GM21723 (cell line): ENCODE results near the gene STH.

Experiments
- ATAC-seq: cut with Tn5 transposase; IDR thresholded peaks from one replicate; pipeline ENCODE4 v1.9.1; 2021; ENCODE audit warnings: mild to moderate bottlenecking, moderate library complexity; ENCODE audit not compliant: unreplicated experiment

Gene STH

GRCh38 chr17:45966606-45967280, 32.3 kb upstream of the STH start:
- no peak for ATAC-seq

GRCh38 chr17:45967378-45967777, 31.7 kb upstream of the STH start:
- no peak for ATAC-seq

GRCh38 chr17:45968732-45969131, 30.3 kb upstream of the STH start:
- ATAC-seq: no peak

- ATAC-seq: no peak
Measured at GRCh38 chr17:45969726-45970125, 29.3 kb upstream of the STH start.

GRCh38 chr17:45970659-45971058, 28.4 kb upstream of the STH start:
- ATAC-seq: no peak

- ATAC-seq: no peak
Measured at GRCh38 chr17:45971698-45972141, 27.3 kb upstream of the STH start.

- no peak for ATAC-seq
Measured at GRCh38 chr17:45972531-45972930, 26.5 kb upstream of the STH start.

GRCh38 chr17:45973099-45973780, 25.8 kb upstream of the STH start:
- ATAC-seq: no peak

GRCh38 chr17:45973946-45974859, 24.8 kb upstream of the STH start:
- ATAC-seq: no peak

GRCh38 chr17:45974916-45975630, 24.0 kb upstream of the STH start:
- ATAC-seq: no peak

- ATAC-seq: no peak
Measured at GRCh38 chr17:45975640-45976295, 23.3 kb upstream of the STH start.

- ATAC-seq: no peak
Measured at GRCh38 chr17:45976391-45976754, 22.7 kb upstream of the STH start.

GRCh38 chr17:45976755-45977505, 22.1 kb upstream of the STH start:
- no peak for ATAC-seq

GRCh38 chr17:45977506-45977824, 21.6 kb upstream of the STH start:
- ATAC-seq: no peak

GRCh38 chr17:45977976-45978626, 20.9 kb upstream of the STH start:
- ATAC-seq: no peak

- no peak for ATAC-seq
Measured at GRCh38 chr17:45979137-45979536, 19.9 kb upstream of the STH start.

GRCh38 chr17:45980855-45981254, 18.2 kb upstream of the STH start:
- no peak for ATAC-seq

- ATAC-seq: no peak
Measured at GRCh38 chr17:45981306-45981705, 17.7 kb upstream of the STH start.

GRCh38 chr17:45982791-45983613, 16.0 kb upstream of the STH start:
- ATAC-seq: no peak
